Fibroblast of peridontal ligament (primary cell): ENCODE results near the gene TMEM205.
"Not testable (repeated sequence)": the region's sequence is repeated elsewhere in the genome, so short reads cannot be mapped to it uniquely, and the experiment has no call there.

Experiments used
- DNase-seq: peaks from one replicate; pipeline ENCODE4 v3.0.0-alpha.2; 2010; ENCODE audit errors: extremely low read depth

TMEM205 gene

DNA sequence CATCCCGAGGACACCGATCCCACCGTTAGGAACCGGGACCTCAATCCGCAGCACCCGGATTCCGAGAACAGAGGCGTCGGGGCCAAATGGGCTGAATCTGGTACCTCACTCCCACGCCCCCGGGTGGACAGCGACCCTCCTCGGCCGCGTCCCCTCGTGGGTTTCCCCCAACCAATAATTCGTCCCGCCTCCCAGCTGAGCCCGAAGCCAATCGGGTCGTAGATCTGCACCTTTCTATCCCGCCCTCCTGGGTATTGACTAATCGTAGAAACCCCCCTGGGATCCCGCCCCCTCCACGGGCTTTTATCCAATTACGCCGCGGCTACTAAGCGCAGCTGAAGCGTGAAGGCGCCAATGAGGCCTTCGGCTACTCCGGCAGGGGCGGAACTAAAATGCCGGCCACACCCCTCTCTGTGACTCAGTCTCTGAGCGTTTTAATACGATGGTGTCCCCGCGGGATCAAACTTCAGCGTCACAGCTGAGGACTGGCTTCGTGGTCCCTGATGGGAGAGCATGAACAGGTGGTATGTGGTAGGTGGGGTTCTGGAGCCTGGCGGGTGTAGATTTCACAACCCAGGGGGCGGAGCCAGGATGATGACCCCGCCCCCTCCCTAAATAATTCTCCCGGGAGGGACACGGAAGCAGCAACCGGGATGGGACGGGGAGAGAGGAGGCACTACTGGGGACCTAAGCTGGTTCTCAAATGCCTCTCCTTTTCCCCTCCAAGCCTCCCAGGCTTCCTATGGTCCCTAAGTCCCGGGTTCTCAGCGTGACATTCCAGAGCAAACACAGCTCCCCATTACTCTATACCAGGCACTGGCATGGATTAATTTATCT is at the start of gene TMEM205, which contains the start of gene CCDC159:
TMEM205 (minus strand) TSS at position 165 of the 837 bp plus-strand sequence. CDS start 649 bp downstream, outside the sequence.
CCDC159 (plus strand) TSS at position 416 of the 837 bp plus-strand sequence; CDS start at position 504, 88 bp downstream.
- DNase-seq = peak; percentile 99

DNA sequence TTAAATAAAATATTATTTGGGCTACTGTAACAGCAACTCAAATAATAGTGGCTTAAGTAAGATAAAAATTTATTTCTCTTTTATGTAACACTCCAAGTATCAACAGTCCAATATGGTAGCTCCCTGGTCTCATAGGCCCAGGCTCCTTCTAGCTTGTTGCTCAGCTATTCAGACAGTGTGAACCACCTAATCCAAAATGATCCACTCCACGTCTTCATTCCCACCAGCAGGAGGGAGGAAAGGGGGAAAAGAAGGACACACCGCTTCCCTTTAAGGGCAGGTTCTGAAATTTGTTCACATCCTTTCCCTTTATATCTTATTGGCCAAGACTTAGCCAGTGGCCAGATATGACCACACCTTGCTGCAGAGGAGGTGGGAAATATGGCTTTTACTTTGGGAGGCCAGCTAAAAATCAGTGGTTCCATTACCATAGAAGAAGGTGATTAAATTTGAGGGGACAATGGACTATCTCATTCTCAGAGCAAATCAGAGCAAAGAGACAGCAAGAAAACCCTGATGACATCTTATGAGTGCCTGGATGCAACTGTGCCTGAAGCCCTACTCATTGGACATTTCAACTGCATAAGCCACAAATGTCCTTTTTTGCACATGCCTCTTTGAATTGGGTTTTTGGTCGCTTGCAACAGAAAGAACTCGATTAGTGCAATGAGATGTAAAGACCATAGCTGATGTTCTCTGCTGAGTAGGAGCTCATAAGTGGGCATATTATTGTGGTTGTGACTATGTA is 45.0 kb upstream of the TMEM205 start:
- DNase-seq = no peak

DNA sequence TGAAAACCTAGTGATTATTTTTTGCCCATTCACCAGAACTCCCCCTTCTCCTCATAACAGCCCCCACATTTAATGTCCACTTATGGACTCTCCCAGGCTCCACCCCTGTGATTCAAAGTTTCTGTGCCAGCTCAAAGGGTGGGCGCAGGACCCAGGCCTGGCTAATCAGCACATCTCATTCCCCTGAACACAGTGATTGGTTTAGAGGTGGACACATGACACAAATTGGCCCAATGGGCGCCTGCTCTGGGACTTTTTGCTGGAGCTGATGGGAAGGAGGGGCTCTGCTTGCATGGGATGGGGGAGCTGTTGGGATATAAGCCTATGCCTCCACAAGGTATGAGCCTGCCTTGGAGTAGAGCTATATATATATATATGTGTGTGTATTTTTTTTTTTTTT is 44.3 kb upstream of the TMEM205 start:
- no peak for DNase-seq

DNA sequence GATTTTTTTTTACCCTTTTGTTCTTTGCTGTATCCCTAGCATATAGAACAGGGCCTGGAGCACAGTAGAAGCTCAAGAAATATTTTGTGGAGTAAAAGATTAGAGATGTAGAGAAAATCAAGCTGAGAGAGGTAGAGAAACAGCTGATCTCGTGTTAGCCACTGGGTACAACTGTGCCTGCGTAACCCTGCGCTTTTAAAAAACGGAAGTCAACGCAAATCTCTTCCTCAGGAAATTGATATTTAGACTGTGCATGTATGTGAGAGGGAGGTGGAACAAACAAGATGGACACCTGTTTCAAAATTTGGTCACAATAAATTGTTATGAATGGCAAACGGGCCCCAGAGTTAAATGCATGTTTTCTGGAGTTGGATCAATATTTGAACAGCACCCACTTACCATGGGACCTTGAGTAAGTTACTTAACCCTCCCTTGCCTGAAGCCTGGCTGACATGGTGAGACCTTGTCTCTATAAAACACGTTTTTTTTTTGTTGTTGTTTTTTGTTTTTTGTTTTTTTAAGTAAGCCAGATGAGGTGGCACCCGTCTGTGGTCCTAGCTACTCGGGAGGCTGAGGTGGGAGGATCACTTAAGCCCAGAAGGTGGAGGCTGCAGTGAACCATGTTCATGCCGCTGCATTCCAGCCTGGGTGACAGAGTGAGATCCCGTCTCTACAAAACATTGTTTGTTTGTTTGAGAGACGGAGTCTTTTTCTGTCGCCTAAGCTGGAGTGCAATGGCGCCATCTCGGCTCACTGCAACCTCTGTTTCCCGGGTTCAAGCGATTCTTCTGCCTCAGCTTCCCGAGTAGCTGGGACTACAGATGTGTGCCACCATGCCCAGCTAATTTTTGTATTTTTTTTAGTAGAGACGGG is 41.3 kb upstream of the TMEM205 start:
- DNase-seq = no peak

DNA sequence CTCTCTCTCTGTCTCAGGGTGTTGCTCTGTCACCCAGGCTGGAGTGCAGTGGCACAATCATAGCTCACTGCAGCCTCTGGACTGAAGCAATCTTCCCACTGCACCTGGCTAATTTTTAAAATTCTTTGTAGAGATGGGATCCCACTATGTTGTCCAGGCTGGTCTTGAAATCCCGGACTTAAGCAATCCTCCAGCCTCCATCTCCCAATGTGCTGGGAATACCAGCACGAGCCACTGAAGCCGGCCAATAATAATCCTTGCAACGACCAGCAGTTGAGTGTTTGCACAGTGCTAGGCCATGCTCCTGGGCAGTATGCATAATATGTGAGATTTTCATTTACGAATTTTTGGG is 38.7 kb upstream of the TMEM205 start:
- no peak for DNase-seq

DNA sequence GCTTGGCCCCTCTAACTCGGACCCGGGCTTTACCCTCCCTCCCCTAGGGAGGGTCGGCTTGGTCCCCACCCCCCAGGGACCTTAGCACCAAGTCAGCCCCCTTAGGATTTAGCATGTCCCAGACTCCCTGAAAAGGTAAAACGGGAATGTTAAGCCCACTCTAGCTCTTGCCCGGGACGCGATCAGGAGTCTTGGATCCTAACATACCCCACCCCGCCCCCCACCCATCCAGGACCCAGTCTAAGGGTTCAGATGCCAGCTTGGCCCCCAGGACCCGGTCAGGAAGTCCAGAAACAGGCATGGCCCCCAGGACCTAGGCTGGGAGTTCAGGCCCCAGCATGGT is 37.6 kb upstream of the TMEM205 start:
- DNase-seq = no peak

DNA sequence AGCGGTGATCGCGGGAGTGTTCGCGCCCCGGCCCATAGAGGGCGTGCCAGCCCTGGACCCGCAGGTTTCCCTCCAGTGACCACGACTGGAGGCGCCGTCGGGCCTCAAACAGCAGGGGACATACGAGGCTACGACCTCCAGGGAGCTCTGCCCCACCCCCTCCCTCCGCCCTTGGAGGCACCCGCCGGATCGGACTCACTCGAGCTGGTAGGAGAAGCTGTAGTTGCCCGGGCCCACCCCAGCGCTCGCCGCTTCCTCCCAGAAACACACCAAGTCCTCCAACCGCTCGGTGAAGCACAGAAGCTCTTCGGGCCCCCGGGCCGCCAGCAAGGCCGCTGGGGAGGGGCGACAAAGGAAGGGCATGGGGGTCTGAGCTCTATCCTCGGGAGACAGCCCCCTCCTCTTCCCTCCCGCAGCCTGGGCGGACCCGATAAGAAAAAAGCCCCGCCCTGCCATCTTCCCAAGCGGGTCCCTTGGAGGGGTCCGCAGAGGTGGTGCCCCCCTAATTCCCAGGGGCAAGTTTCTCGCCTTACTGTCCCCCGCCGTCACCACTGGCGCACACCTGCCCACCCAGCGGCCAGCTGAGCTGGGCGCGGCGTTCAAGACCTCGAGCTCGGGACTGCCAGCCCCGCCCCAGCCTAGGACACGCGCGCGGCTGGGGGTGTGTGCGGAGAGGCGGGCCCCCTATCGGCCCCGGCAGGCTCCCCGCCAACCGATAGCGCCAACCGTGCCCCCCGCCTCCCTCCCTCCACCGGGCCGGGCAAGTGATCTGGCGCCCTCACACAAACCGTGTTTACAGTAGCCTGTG is 37.0 kb upstream of the TMEM205 start:
- no peak for DNase-seq

DNA sequence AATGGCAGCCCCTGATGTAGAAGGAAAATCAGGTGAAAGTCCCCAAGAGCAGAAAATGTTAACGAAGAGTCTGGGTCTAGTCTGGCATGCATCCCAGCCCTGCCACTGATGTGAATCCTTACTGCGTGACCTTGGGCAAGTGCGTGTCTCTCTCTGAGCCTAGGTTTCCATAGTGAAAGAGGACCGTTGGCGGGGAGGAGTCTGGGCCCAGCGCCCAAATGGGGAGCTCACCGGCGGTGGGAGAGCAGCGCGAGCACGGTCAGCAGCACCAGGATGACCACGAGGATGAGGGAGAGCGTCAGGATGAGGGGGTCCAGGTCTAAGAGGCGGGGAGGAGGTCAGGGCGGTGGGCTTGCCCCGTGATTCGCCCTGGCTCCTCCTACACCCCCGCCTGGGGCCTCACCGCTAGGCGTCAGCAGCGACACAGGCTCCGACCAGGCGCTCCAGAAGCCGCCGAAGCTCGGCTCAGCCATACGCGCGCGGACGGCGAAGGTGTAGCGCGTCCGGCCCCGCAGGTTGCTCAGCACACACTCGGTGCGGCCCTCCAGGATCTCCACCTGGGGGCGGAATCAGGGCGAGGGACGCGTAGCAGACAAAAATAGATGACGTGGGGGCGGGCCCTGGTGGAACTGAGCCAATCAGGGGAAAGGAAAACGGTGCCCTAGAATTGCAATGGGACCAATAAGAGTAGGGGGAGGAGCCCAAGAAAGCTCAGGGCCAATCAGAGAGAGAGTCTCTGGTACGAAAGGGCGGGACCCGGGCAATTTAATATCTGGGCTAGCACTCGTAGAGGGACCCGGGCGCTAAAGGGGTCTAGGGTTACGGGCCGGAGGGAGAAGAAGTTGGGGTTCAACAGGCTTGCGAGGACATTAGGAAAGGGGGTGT is 34.8 kb upstream of the TMEM205 start:
- DNase-seq = peak; percentile 92

DNA sequence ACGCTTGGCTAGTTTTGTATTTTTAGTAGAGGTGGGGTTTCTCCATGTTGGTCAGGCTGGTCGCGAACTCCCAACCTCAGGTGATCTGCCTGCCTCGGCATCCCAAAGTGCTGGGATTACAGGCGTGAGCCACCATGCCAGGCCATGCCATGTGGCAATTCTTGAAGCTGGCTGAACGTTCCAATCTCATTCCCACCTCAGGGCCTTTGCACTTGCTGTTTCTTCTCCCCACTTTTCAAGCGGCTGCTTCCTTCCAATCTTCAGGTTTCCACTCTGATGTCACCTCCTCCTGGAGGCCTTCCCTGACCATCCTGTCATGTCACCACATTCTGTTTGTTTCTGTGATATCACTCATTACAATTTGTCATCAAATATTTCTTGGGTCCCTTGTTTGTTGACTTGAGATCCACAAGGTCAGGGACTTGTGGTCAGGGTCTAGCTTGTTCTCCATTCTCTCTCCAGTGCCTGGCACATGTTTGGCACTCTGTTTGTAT is 33.8 kb upstream of the TMEM205 start:
- no peak for DNase-seq

DNA sequence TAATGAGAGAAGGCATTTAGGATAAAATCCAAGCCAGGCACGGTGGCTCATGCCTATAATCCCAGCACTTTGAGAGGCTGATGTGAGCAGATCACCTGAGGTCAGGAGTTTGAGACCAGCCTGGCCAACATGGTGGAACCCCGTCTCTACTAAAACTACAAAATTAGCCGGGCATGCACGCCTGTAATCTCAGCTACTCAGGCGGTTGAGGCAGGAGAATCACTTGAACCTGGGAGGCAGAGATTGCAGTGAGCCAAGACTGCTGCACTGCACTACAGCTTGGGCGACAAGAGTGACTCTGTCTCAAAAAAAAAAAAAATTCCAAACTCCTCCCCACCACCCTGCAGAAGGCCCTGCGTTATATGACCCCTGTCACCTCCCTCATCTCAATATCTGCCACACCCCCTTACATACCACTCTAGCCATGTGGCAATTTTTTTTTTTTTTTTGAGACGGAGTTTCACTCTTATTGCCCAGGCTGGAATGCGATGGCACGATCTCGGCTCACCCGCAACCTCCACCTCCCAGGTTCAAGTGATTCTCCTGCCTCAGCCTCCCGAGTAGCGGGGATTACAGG is 33.3 kb upstream of the TMEM205 start:
- not testable (repeated sequence) for DNase-seq

DNA sequence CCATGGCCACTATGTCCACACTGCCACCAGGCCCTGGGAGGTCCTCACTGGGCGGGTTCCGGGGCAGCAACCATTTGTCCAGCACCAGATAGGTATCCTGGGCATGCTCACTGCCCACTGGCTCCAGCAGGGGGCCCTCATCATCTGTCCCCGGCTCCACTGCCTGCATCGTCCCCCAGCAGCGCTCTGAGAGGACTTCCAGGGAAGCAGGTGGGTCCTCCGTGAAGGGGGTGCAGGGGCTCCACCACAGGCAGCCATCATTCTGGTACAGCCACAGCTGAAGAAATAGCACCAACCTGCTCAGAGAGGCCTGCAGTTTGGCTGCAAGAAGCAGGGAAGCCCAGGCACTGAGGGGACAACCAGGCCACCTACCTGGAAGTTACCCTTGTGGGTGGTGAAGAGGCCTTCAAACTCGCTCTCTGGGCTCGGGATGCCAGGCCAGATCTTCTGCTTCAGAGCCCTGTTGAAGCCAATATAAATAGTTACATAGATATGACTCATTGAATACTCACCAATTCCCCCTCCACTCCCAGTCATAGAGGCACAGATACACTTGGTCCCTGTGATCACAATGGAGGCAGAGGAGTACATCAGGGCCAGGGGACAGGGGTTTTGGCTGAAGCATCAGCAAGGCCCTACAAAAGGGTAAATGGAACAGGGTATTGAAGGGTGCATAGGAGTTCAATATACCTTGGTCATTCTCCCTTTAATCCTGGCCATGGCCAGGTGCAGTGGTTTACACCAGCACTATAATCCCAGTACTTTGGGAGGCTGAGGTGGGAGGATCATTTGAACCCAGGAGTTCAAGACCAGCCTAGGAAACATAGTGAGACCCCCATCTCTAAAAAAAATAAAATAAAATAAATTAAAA is 32.5 kb upstream of the TMEM205 start:
- peak; percentile 73 for DNase-seq

DNA sequence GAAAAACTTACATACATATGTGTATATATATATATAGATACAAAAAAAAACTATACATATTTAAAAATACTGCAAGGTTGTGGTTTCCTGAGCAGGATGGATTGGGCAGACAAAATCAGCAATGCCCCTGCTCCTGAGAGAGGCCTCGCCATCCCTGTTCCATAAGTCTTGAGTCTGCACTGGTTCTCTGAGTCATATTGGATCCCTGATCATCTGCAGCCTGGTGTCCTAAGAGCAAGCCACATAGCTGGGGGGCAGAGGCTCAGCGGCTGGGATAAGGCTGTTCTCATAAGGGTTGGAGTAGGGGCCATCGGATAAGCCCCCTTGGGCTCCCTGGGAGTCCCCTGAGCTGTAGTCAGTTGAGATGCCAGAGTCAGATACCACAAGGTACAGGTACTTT is 31.7 kb upstream of the TMEM205 start:
- DNase-seq = no peak

DNA sequence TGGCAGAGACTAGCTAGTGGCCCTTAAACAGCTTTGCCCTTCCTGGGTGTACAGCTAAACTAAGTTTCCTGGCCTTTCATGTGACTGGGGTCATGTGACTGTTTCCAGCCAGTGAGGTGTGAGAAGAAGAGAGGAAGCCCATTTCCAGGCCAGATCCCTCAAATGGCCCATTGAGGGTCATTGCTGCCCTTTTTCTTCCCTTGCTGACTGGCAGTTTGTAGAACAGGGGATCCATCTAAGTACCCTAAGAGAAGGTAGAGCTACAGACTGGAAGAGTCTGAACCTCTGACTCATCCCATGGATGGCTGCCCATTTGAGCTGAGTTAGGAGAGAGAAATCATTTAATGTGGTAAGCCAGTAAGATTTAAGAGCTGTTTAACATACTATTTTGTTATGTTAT is 31.2 kb upstream of the TMEM205 start:
- peak; percentile 92 for DNase-seq

DNA sequence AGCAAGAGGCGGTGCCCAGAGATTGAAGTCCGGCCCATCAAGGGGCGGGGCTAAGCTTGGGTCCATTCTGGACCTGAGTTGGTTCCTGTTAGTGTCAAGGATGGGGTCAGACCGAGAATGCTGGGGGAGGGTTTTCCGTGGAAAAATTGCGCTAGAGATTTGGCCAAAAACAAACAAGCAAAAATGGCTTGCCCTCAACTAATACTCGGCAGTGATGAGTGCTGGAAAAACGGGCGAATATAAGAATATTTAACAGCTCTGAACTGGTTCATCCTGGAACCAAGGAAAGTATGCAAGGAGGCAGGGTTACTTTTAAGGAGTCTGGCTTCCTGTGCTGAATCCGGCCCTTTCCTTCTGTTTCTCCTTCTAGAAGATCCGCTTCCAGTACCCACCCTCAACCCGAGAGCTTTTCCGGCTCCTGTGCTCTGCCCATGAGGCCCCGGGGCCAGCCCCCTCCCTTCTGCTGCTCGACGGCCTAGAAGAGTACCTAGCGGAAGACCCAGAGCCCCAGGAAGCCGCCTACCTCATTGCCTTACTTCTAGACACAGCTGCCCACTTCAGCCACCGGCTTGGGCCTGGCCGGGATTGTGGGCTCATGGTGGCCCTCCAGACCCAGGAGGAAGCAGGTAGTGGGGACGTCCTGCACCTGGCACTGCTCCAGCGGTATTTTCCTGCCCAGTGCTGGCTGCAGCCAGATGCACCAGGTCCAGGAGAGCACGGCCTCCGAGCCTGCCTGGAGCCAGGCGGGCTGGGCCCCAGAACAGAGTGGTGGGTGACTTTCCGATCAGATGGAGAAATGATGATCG is 29.3 kb upstream of the TMEM205 start:
- no peak for DNase-seq

DNA sequence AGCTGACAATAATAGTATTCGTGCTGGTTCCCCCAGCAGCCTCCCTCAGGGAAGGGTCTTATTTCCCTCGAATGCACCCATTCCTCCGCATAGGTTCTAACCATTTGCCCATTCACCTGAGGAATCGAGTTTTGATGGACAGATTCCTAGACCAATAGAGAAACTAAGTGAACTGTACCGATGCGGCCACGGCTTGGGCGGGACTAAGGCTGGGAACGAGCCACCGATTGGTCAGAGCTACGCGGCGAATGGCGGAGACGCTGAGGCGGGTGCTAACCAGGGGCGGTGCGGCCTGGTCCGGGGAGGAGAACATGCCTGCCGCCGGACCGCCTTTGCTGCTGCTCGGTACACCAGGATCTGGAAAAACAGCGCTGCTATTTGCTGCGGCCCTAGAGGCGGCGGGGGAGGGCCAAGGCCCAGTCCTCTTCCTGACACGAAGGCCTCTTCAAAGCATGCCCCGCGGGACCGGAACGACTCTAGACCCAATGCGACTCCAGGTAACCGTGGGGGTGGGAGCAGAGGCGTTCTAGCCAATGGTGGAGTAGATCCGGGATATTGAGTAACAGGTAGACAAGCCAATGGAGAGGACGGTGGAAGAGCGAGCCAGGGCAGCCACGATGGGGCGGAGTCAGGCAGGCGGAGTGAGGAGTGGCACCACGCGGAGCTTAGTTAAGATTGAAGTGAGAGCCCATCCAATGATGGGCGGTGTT is 28.5 kb upstream of the TMEM205 start, which contains the start of gene SWSAP1:
SWSAP1 (plus strand) TSS at position 234 of the 710 bp plus-strand sequence; CDS start at position 249, 15 bp downstream.
- DNase-seq = peak; percentile 99

DNA sequence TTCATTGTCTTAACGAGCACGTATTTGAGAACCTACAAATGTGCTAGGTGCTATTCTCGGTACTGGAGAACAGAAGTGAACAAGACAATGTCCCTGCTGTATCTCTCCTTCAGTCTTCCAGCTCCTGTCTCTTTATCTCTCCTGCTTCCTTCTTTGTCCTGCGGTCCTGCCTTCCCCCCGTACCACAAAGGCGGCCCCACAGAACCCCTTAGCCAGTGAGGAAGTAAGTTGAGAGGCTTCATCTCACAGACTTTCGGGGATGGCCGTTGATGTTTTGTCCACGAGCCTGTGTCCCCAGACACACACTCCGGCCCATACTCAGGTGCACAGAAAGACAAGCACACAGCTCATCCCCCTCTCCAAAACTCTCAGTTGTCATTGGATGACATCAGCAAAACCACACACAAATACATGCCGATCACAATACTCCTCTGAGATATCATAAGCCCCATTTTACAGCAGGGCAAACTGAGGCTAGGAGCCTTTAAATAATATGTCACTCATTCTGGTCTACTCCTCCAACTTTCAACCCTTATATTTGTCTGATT is 27.9 kb upstream of the TMEM205 start:
- no peak for DNase-seq
